H1 (cell line): ENCODE results near the gene SMIM1. TPM values are rescaled to one million over a fixed set of nuclear protein-coding genes. Genes with fewer than 3 reads are reported as not detected.

Experiments used
- CTCF ChIA-PET: fragments of 300-600 bp; sonication (Branson Sonifier 250); formaldehyde crosslinking; loops from one replicate; lab custom pipeline; 2021; ENCODE audit not compliant: partially characterized antibody; lab: Charles Lee
- POLR2A ChIA-PET: fragments of 300-600 bp; sonication (Branson Sonifier 250); formaldehyde crosslinking; loops from one replicate; lab custom pipeline; 2021; ENCODE audit warnings: inconsistent platforms; ENCODE audit not compliant: partially characterized antibody; lab: Charles Lee
- DNase-seq, 2 experiments: peaks; one replicate each; pipeline versions ENCODE4 v3.0.0 to v3.0.0-alpha.2; 2010 to 2022; ENCODE audit warnings: low spot score in 2 of 2, low read depth in 1 of 2, mixed read lengths in 1 of 2
- FAIRE-seq: peaks from 2 replicates; lab custom pipeline; 2011; peaks lifted over from hg19 to GRCh38; lab: Jason Lieb, UNC
- H2AFZ ChIP-seq: 2 replicates; pipeline ENCODE4 v1.8.1; 2012; ENCODE audit warnings: low read length, inconsistent platforms
- H2AK5ac ChIP-seq: 2 replicates; pipeline ENCODE4 v1.6.1; 2013; ENCODE audit warnings: low read depth, low read length
- H2BK120ac ChIP-seq: replicated peaks from 2 replicates; pipeline ENCODE3; 2013; ENCODE audit warnings: low read depth, low read length, inconsistent platforms
- H2BK12ac ChIP-seq: 2 replicates; pipeline ENCODE4 v1.6.1; 2013; ENCODE audit warnings: low read depth, low read length
- H2BK15ac ChIP-seq: 2 replicates; pipeline ENCODE4 v1.6.1; 2013; ENCODE audit warnings: low read length
- H2BK20ac ChIP-seq: 2 replicates; pipeline ENCODE4 v1.6.1; 2013; ENCODE audit warnings: low read length
- H2BK5ac ChIP-seq: 2 replicates; pipeline ENCODE4 v1.6.1; 2013; ENCODE audit warnings: low read depth, low read length
- H3K14ac ChIP-seq: 2 replicates; pipeline ENCODE4 v1.6.1; 2013; ENCODE audit warnings: inconsistent platforms; ENCODE audit not compliant: insufficient read length
- H3K18ac ChIP-seq: 2 replicates; pipeline ENCODE4 v1.6.1; 2013; ENCODE audit warnings: low read length; ENCODE audit errors: extremely low read depth
- H3K23ac ChIP-seq: 2 replicates; pipeline ENCODE4 v1.6.1; 2013; ENCODE audit warnings: inconsistent platforms; ENCODE audit not compliant: insufficient read length
- H3K23me2 ChIP-seq: 2 replicates; pipeline ENCODE4 v1.6.1; 2013; ENCODE audit warnings: low read depth, low read length
- H3K27ac ChIP-seq: 2 replicates; pipeline ENCODE4 v1.6.1; 2011; ENCODE audit warnings: low read depth, low read length, inconsistent platforms
- H3K27me3 ChIP-seq, 4 experiments: replicated peaks in 1 of 4; 1 replicate in 1 of 4; 2 replicates in 3 of 4; pipeline versions ENCODE4 v1.6.1 to v1.8.1; 2011 to 2013; ENCODE audit warnings: low read length in 3 of 4, mild to moderate bottlenecking in 3 of 4, inconsistent platforms in 2 of 4, mixed read lengths in 2 of 4, moderate library complexity in 1 of 4; ENCODE audit not compliant: control insufficient read depth in 3 of 4, insufficient read depth in 3 of 4; ENCODE audit errors: extremely low read depth in 1 of 4
- H3K36me3 ChIP-seq, 4 experiments: 2 replicates each; pipeline versions ENCODE4 v1.6.1 to v1.8.1; 2011 to 2013; ENCODE audit warnings: mild to moderate bottlenecking in 4 of 4, low read length in 3 of 4, moderate library complexity in 2 of 4, control low read depth in 1 of 4, inconsistent platforms in 1 of 4; ENCODE audit not compliant: insufficient read depth in 4 of 4, control insufficient read depth in 2 of 4
- H3K4ac ChIP-seq: replicated peaks from 2 replicates; pipeline ENCODE3; 2013; ENCODE audit warnings: low read length, low read depth, mixed read lengths, inconsistent platforms; ENCODE audit not compliant: insufficient read length
- H3K4me1 ChIP-seq, 4 experiments: replicated peaks in 1 of 4; 1 replicate in 1 of 4; 2 replicates in 3 of 4; pipeline versions ENCODE4 v1.6.1 to v1.8.1; 2011 to 2013; ENCODE audit warnings: low read length in 3 of 4, inconsistent platforms in 2 of 4, mixed read lengths in 1 of 4; ENCODE audit not compliant: insufficient read depth in 4 of 4, control insufficient read depth in 3 of 4
- H3K4me2 ChIP-seq, 2 experiments: 2 replicates each; pipeline versions ENCODE4 v1.6.1 to v1.8.1; 2011 to 2013; ENCODE audit warnings: low read depth in 2 of 2, low read length in 2 of 2, control low read depth in 1 of 2, inconsistent platforms in 1 of 2, mild to moderate bottlenecking in 1 of 2; ENCODE audit not compliant: insufficient read depth in 1 of 2
- H3K4me3 ChIP-seq, 4 experiments: fragments of 200-600, 300-600 bp in 1 of 4; sonication (generic), shearing (Covaris generic), sonication (Bioruptor Twin) in 1 of 4; 2 replicates each; pipeline versions ENCODE4 v1.5.1 to v1.8.1; 2011 to 2016; ENCODE audit warnings: low read length in 4 of 4, low read depth in 3 of 4, control low read depth in 2 of 4, inconsistent platforms in 2 of 4, mild to moderate bottlenecking in 2 of 4, mixed read lengths in 1 of 4, moderate library complexity in 1 of 4; ENCODE audit not compliant: insufficient read depth in 2 of 4; ENCODE audit errors: extremely low read depth in 1 of 4
- H3K56ac ChIP-seq: replicated peaks from 2 replicates; pipeline ENCODE3; 2013; ENCODE audit warnings: low read depth, mild to moderate bottlenecking, mixed read lengths, low read length, inconsistent platforms; ENCODE audit not compliant: insufficient read length
- H3K79me1 ChIP-seq: 2 replicates; pipeline ENCODE4 v1.6.1; 2013; ENCODE audit warnings: low read depth, low read length, control low read depth
- H3K79me2 ChIP-seq, 2 experiments: 2 replicates each; pipeline versions ENCODE4 v1.6.1 to v1.8.1; 2012 to 2013; ENCODE audit warnings: low read length in 2 of 2, mild to moderate bottlenecking in 2 of 2, inconsistent platforms in 1 of 2; ENCODE audit not compliant: insufficient read depth in 2 of 2, control insufficient read depth in 1 of 2
- H3K9ac ChIP-seq, 4 experiments: replicated peaks in 1 of 4; 1 replicate in 1 of 4; 2 replicates in 3 of 4; pipeline versions ENCODE4 v1.6.1 to v1.8.1; 2011 to 2013; ENCODE audit warnings: low read depth in 3 of 4, low read length in 3 of 4, control low read depth in 2 of 4, mild to moderate bottlenecking in 2 of 4, moderate library complexity in 2 of 4, inconsistent platforms in 1 of 4; ENCODE audit errors: extremely low read depth in 1 of 4
- H3K9me3 ChIP-seq, 2 experiments: 2 replicates each; pipeline versions ENCODE4 v1.6.1 to v1.8.1; 2012 to 2013; ENCODE audit warnings: mild to moderate bottlenecking in 2 of 2, moderate library complexity in 2 of 2, control low read depth in 1 of 2, inconsistent platforms in 1 of 2, low read depth in 1 of 2, low read length in 1 of 2, mixed read lengths in 1 of 2; ENCODE audit not compliant: insufficient read depth in 2 of 2
- H4K20me1 ChIP-seq, 2 experiments: replicated peaks in 1 of 2; 2 replicates each; pipeline versions ENCODE3 to v1.8.1; 2011 to 2013; ENCODE audit warnings: inconsistent platforms in 2 of 2, low read length in 2 of 2, mild to moderate bottlenecking in 1 of 2; ENCODE audit not compliant: insufficient read depth in 2 of 2, control insufficient read depth in 1 of 2
- H4K5ac ChIP-seq: 2 replicates; pipeline ENCODE4 v1.6.1; 2013; ENCODE audit warnings: low read length, low read depth, mixed read lengths, inconsistent platforms; ENCODE audit not compliant: insufficient read length
- H4K8ac ChIP-seq: 2 replicates; pipeline ENCODE4 v1.8.0; 2013; ENCODE audit warnings: mild to moderate bottlenecking, moderate library complexity, low read length, inconsistent platforms; ENCODE audit not compliant: insufficient read depth; ENCODE audit errors: extremely low read depth
- H4K91ac ChIP-seq: replicated peaks from 2 replicates; pipeline ENCODE3; 2013; ENCODE audit warnings: low read length, mixed read lengths, inconsistent platforms; ENCODE audit not compliant: insufficient read length
- CEBPB ChIP-seq: IDR thresholded peaks from 2 replicates; pipeline ENCODE4 v1.6.1; 2012; ENCODE audit warnings: low read depth, low read length
- CREB1 ChIP-seq: IDR thresholded peaks from 2 replicates; pipeline ENCODE4 v1.6.1; 2012; ENCODE audit warnings: inconsistent platforms
- FOSL1 ChIP-seq: IDR thresholded peaks from 2 replicates; pipeline ENCODE4 v1.6.1; 2011; ENCODE audit warnings: mild to moderate bottlenecking, low read depth, low read length, moderate library complexity; ENCODE audit not compliant: insufficient read depth
- GTF2F1 ChIP-seq: IDR thresholded peaks from 2 replicates; pipeline ENCODE4 v1.6.1; 2012; ENCODE audit warnings: low read depth, low read length, improper control_type of control experiment, borderline replicate concordance
- HDAC2 ChIP-seq, 2 experiments: fragments of 300-600 bp in 1 of 2; sonication (generic) in 1 of 2; IDR thresholded peaks; 2 replicates each; pipeline ENCODE4 v1.6.1; 2011 to 2012; ENCODE audit warnings: low read depth in 2 of 2, low read length in 2 of 2, mild to moderate bottlenecking in 2 of 2, moderate library complexity in 2 of 2, borderline replicate concordance in 1 of 2, inconsistent platforms in 1 of 2
- NRF1 ChIP-seq: IDR thresholded peaks from 2 replicates; pipeline ENCODE4 v1.6.1; 2011; ENCODE audit warnings: mild to moderate bottlenecking, low read depth, low read length, improper control_type of control experiment
- PHF8 ChIP-seq: fragments of 200-600 bp; sonication (generic); conservative IDR thresholded peaks from 2 replicates; pipeline ENCODE4 v1.7.1; 2012; ENCODE audit warnings: low read depth, mild to moderate bottlenecking, inconsistent platforms, low read length, moderate library complexity
- RBBP5 ChIP-seq: IDR thresholded peaks from 2 replicates; pipeline ENCODE4 v1.7.1; 2012; ENCODE audit warnings: low read depth, mild to moderate bottlenecking, inconsistent platforms, low read length, moderate library complexity, borderline replicate concordance
- RXRA ChIP-seq: IDR thresholded peaks from 2 replicates; pipeline ENCODE4 v1.6.1; 2011; ENCODE audit warnings: low read depth, mild to moderate bottlenecking, low read length, moderate library complexity; ENCODE audit not compliant: insufficient read depth
- SP4 ChIP-seq: IDR thresholded peaks from 2 replicates; pipeline ENCODE4 v1.6.1; 2012; ENCODE audit warnings: low read length, inconsistent platforms
- TAF7 ChIP-seq: optimal IDR thresholded peaks from 2 replicates; pipeline ENCODE3; 2011; ENCODE audit warnings: low read depth, mild to moderate bottlenecking, inconsistent platforms, low read length, moderate library complexity, borderline replicate concordance
- WGBS, 2 experiments: shearing (Covaris generic) in 1 of 2; methylation state at CpG; one replicate each; pipeline versions ENCODE4 v1.1.6 to v1.1.7; 2013 to 2015; ENCODE audit warnings: low lambda C conversion rate in 2 of 2, mixed read lengths in 2 of 2, inconsistent platforms in 1 of 2, low coverage in 1 of 2, missing lambda C conversion rate in 1 of 2; ENCODE audit not compliant: insufficient replicate concordance in 2 of 2, insufficient coverage in 1 of 2, insufficient read length in 1 of 2; ENCODE audit errors: extremely low coverage in 1 of 2, missing lambda C conversion rate in 1 of 2; 5-methylcytosine and 5-hydroxymethylcytosine counted together
- polyA plus RNA-seq, 7 experiments: library from polyadenylated mRNA; depleted of rRNA in 3 of 7; stranded (reverse) in 5 of 7; unstranded in 2 of 7; fragments of >200 nt in 5 of 7; fragments of 200-250 nt in 2 of 7; gene quantifications; 1 replicate in 5 of 7; 2 replicates in 1 of 7; 4 replicates in 1 of 7; pipeline versions ENCODE4 v1.2.1 to v1.2.3, GENCODE V29; 2011 to 2013; ENCODE audit warnings: missing spikeins in 2 of 7, mixed read lengths in 2 of 7
- total RNA-seq: library from RNA; stranded (reverse); fragmentation: NEBNext Ultra II Directional; extraction: Animal tissue kit (Norgen Biotek cat#: 25700); gene quantifications from 2 replicates; pipeline ENCODE4 v1.2.1, GENCODE V29; 2021

SMIM1 gene
- total and polyA plus RNA-seq, 2 of the 8 experiments (the other 6 are each of a cell fraction or from before 2014, with no cell fraction given), result 7.7 to 9.7 TPM

GRCh38 chr1:3745590-3746381 is 26.8 kb upstream of the SMIM1 start:
- no peak overlapping the region for H3K27ac ChIP-seq
- H2AFZ ChIP-seq, result no peak overlapping the region
- peaks cover 8 to 37% of the 10 kb centered on the region in 2 experiments for H4K20me1 ChIP-seq
- H3K4me1 ChIP-seq, result peaks cover 0 to 16% (median 13%) of the 10 kb centered on the region in 4 experiments; a peak in 6 of 7 replicates
- H2BK120ac ChIP-seq, result no peak overlapping the region
- H2BK12ac ChIP-seq, result peak overlapping the region; percentile 62; the same call in 1 of the 2 replicates
- H4K8ac ChIP-seq, result no peak overlapping the region; the same call in 1 of the 2 replicates
- peak overlapping the region; percentile 75 to 87 (median 82) for H3K4me3 ChIP-seq
- peaks cover 23% of the 10 kb centered on the region for H3K79me1 ChIP-seq
- FAIRE-seq, result no peak
- no peak overlapping the region for H4K5ac ChIP-seq
- H2BK20ac ChIP-seq, result 0 out of 2 replicates have a peak overlapping the region, but pooled peaks have one; percentile 61
- peaks cover 14% of the 10 kb centered on the region for H3K23me2 ChIP-seq
- WGBS, 2 experiments, result 85% methylated on average over 24 of the region's 25 CpGs; no CpG with 5 or more reads in 1 of the 2 experiments
- H2AK5ac ChIP-seq, result peak overlapping the region; percentile 3; the same call in 1 of the 2 replicates
- no peak overlapping the region; the same call in 1 of the 2 replicates for H3K18ac ChIP-seq
- peak overlapping the region; percentile 4 for H4K91ac ChIP-seq
- H3K27me3 ChIP-seq, result no peaks in the 10 kb centered on the region; a peak in 3 of 7 replicates
- DNase-seq, result no peak
- H3K23ac ChIP-seq, result no peak overlapping the region
- H3K9ac ChIP-seq, result peak overlapping the region in 2 of 4 experiments; percentile 44 to 61; a peak in 4 of 7 replicates
- H2BK5ac ChIP-seq, result peak overlapping the region; percentile 24
- peaks cover 0 to 31% of the 10 kb centered on the region in 2 experiments; a peak in 3 of 4 replicates for H3K79me2 ChIP-seq
- POLR2A ChIA-PET, result interaction anchor here (0.8 to 2.6 kb wide), 8 partner anchors 10 to 1516 kb away, joined by 3 to 12 read pairs (median 4); no protein-coding TSS in a partner anchor
- no peak overlapping the region for H3K4ac ChIP-seq
- H3K4me2 ChIP-seq, result peak overlapping the region; percentile 75 to 97
- no peaks in the 10 kb centered on the region for H3K9me3 ChIP-seq
- no peak overlapping the region for H3K56ac ChIP-seq
- H2BK15ac ChIP-seq, result peak overlapping the region; percentile 97
- peaks cover 5 to 31% (median 19%) of the 10 kb centered on the region in 4 experiments for H3K36me3 ChIP-seq
- H3K14ac ChIP-seq, result no peak overlapping the region
- CTCF ChIA-PET, result interaction anchor here (0.7 to 1.7 kb wide), 4 partner anchors 18 to 255 kb away, joined by 3 to 5 read pairs (median 4); no protein-coding TSS in a partner anchor
- TF ChIP-seq CEBPB (no peak), TAF7 (no peak), FOSL1 (no peak), RXRA (no peak), RBBP5 (no peak), HDAC2 (IDR thresholded peaks at IDR 0.05; ENCODE audit: borderline replicate concordance in 1 of 2, low read depth in 2 of 2, low read length in 2 of 2) (no peak), CREB1 (no peak), GTF2F1 (no peak), PHF8 (no peak), SP4 (no peak), NRF1 (no peak)
